NCI-H524 (cell line): Measurements from ENCODE around the gene PTMS.
"Not testable (repeated sequence)": the region's sequence is repeated elsewhere in the genome, so short reads cannot be mapped to it uniquely, and the experiment has no call there.

ENCODE experiments used
- DNase-seq, 2 experiments: peaks; one replicate each; lab custom pipeline; 2025; lab: John Stamatoyannopoulos, UW

Gene PTMS, protein sequence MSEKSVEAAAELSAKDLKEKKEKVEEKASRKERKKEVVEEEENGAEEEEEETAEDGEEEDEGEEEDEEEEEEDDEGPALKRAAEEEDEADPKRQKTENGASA

DNA sequence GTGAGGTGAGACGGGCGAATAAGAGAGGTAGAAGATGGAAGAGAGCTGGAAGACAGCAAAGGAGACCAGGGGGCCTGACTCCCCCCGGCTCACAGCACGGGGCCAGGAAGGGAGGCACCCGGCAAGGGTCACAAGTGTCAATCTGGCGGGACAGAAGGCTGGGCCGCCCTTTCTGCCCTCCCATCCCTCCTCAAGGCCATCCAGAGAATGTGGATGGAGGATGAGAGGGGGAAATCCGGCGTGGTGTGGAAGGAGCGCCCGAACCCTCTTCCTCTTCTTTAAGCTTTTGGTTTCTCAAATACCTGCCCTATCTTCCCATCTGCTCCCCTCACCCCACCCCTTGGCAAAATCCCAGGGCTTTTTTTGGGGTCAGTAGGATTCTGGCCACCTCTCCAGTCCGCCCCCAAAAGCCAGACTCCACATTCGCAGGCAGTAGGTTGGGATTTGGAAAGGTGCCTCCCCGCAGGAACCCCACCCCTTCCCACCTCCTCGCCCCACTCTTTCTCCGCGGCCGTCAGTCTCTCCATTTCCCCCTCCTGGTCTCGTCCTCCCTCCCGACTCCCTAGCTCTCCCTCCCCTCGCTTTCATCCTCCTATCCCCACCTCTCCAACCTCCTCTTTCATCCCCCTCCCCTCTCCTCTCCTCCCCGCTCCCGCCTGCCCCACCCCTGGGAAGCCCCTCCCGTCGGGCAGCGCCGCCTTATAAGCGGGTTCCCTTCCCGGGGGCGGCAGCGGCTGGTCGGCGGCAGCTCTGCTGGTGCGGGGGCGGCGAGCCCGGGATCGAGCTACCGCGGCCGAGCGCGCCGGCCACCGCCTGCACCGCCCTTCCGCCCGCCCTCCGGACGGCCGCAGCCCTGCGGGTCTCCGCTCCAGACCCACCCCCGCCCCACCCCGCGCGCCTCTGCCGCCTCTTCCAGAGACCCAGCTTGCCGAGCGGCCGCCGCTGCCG, at the start of gene PTMS:
PTMS (plus strand) TSS at position 730 of the 948 bp plus-strand sequence. CDS start 343 bp downstream, outside the sequence.
- peak; percentile 94 to 95 for DNase-seq

DNA sequence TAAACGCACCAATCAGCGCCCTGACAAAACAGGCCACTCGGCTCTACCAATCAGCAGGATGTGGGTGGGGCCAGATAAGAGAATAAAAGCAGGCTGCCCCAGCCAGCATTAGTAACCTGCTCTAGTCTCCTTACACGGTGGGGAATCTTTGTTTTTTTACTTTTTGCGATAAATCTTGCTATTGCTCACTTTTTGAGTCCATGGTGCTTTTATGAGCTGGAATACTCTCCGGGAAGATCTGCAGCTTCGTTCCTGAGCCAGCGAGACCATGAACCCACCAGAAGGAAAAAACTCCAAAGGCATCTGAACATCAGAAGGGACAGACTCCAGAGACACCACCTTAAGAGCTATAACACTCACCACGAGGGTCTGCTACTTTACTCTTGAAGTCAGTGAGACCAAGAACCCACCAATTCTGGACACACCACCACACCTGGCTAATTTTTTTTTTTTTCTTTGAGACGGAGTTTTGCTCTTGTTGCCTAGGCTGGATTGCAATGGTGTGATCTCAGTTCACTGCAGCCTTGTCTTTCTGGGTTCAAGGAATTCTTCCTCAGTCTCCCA, 49.2 kb upstream of the PTMS start:
- no peak for DNase-seq

DNA sequence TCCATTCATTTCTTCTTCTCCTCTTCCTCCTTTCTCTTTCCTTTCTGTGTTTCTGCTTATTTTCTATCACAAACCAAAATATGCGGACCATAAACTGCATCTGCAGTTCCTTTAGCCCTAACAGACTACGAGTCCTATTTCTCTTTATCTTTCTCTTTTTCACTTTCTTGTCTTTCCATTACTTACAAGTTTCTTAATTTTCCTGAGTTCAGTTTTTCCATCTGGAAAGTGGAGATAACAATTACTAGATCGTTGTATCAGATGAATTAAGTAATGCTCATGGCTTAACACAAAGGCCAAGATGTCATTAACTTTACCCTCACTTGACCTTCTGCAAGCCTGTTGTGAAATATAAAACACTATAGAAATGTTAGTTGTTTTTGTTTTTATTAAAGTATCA, 43.3 kb upstream of the PTMS start:
- DNase-seq = no peak

DNA sequence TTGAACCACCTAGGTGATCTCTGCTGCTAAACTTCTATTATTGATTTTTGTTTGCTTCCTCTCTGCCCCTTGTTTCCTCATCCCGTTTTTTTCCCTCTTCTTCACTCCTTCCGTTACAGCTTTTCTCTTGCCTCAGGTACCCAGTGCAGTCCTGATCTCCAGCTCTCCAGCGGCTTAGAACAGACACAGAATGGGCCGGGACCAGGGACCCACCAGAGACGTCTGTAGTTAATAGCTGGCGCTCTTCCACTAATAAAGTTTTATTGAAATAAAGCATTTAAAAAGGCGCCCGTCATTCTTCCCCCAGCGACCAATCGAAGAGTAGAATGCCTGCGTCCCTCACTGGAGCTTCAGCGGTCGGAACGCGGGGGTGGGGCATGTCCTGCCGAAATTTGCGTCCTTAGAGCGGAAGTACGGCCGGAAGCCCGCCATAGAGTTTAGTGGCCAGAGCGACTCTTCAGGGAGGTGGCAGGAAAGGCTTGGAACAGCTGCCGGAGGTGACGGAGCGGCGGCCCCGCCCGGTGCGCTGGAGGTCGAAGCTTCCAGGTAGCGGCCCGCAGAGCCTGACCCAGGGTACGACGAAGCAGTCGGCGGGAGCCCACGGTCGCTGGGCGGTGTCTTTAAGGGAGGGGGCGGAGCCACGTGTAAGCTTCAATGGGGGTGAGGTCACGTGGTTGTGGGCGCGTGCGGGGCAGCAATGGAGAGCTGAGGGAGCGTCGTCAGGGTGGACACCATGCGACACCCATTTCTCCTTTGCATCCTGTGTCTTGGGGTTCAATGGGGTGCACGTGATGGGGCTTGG, 42.4 kb upstream of the PTMS start, which contains the start of gene COPS7A:
COPS7A (plus strand) TSS at position 440 of the 802 bp plus-strand sequence. CDS start 611 bp downstream, outside the sequence.
- DNase-seq = peak; percentile 97 to 98

DNA sequence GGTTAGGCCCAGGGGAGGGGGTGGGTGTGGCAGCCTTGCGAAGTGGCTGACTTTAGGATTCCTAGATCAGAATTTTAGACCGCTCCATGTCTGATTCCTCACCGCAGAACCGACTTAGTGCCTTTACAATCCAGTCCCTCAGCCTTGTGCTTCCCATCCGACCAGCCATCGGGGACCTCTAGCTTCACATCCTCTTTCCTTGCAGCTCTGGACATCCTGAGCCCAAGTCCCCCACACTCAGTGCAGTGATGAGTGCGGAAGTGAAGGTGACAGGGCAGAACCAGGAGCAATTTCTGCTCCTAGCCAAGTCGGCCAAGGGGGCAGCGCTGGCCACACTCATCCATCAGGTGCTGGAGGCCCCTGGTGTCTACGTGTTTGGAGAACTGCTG, 41.8 kb upstream of the PTMS start:
- DNase-seq = peak in 1 of 2 experiments; percentile 44

DNA sequence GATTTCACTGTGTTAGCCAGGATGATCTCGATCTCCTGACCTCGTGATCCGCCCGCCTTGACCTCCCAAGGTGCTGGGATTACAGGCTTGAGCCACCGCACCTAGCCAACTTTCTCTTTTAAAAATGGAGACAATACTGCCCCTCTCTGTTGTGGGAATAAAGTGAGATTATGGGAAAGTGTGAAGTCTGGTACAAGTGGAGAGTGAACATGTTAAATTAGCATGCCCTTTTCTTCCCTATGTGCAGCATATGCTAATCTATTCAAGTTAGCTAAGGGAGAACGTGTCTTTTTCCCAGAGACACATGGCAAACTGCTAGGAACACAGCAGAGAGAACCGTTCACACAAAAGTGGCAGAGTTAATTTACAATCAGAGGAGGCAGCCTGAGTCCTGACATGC, 40.8 kb upstream of the PTMS start:
- no peak for DNase-seq

DNA sequence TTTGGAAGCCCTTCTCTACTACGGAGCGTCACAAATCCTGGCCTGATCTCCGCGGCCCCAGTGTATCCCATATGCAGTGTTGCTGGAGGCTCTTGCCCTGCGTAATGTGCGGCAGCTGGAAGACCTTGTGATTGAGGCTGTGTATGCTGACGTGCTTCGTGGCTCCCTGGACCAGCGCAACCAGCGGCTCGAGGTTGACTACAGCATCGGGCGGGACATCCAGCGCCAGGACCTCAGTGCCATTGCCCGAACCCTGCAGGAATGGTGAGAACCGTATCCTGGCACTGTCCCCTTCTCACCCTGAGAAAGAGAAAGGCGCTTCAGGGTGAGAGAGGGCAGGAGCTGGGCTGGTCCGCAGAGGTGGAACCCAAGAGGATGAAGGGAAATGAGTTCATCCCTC, 37.0 kb upstream of the PTMS start:
- no peak for DNase-seq

DNA sequence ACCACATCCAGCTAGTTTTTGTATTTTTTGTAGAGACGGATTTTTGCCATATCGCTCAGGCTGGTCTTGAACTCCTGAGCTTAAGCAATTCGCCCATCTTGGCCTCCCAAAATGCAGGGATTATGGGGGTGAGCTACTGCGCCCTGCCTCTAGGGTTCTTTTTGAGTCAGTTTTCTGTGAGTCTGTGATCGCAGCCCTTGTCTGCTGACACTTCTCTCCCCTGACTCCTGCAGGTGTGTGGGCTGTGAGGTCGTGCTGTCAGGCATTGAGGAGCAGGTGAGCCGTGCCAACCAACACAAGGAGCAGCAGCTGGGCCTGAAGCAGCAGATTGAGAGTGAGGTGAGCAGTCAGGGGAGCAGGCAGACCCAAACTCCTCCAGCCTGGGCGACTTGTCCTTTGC, 36.0 kb upstream of the PTMS start:
- DNase-seq = no peak

DNA sequence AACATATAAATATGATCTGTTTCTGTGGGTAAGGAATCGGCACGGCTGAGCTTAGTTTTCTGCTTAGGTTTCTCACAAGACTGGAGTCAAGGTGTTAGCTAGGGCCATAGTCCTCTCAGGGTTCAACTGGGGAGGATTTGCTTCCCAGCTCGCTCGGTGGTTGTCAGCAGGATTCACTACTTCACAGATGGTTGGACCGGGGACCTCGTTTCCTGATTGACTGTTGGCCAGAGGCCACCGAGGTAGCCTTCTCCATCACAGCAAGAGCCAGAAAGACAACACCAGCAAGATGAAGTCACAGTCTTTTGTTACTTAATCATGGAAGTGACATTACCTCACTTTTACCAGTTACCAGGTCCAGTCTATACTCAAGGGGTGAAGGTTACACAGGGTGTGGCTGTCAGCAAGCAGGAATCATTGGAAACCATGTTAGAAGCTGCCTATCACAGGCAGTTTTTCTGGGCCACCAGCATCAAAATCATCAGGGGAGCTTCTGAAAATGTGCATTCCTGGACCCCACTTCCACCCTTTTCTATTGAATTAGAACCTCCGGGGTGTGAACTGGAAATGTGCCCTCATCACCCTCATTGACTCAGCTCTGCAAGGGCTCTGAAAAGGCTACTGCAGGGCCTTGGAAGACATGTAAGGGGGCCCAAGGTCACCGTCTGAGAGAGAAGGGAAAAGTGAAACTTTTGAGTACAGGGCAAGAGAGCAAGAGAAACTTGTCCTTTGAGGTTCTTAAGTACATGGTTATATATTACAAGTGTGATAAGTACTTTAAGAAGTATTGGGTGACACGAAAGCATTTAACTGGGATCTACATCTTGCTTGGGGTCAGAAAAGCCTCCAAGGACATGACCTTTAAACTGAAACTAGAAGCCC, 31.4 kb upstream of the PTMS start:
- no peak for DNase-seq

DNA sequence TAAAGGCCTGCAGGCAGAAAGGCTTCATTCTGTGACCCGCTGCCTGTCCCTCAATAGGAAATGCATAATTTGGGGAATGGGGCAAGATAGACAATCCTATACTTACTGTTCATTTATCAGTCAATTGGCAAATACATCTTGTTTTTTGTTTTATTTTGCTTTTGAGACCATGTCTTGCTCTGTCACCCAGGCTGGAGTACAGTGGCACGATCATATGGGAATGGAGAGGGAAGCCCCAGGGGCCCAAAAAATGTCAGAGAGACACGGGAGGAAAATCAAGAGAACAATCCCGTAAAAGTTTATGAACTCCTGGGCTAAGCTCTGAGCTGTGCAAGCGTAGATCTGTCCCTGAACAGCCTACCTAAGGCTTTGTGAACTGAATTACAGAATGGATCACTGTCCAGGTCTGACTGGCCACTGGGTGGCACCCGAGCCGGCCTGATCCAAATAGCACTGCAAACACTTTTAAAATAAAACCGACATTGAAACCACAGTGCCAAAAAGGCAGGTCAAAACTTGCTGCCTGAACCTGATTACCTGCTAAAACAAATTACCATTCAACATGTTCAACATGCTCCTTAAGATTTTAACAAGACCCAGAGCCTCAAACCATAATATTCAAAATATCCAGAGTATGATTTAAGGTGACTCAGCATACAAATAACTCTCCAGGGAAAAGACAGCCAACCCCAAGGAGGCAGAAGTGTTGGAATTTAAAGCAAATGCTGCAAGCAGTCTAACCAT, 30.5 kb upstream of the PTMS start:
- peak in 1 of 2 experiments; percentile 55 for DNase-seq

DNA sequence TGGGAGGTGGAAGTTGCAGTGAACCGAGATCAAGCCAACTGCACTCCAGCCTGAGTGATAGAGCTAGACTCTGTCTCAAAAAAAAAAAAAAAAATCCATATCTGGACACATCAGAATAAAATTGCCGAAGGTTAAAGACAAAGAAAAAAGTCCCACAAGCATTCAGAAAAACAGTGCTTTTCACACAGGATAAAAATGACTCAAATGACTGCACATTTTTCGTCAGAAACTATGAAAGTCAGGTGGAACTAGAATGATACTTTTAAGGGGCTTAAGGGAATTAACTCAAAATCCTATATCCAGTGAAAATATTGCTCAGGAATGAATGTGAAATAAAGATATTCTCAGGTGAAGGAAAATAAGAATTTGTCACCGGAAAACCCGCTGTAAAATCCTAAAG, 29.4 kb upstream of the PTMS start:
- DNase-seq = no peak

DNA sequence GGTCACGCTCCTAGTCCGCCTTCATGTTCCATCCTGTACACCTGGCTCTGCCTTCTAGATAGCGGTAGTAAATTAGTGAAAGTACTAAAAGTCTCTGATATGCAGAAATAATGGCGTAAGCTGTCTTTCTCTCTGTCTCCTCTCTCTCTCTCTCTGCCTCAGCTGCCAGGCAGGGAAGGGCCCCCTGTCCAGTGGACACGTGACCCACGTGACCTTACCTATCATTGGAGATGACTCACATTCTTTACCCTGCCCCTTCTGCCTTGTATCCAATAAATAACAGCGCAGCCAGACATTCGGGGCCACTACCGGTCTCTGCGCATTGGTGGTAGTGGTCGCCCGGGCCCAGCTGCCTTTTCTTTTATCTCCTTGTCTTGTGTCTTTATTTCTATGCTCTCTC, 24.1 kb upstream of the PTMS start:
- DNase-seq = not testable (repeated sequence)

DNA sequence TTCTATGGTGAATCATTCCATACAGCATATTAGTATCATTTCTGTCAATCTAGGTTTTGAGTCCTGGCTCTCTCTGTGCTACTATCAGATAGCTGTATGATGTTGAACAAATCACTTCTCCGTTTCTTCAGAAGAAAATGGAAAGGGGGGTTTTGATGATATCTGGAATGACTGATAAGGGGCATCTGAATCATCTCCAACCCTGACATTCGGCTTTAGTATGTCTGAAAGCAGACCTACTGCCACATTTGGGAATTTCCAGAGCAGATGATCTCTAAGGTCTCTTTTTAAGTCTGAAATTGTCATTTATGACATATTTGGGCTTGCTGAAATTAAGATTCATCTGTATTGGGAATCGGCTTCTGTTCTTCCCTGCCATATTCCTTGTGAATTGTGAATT, 23.3 kb upstream of the PTMS start:
- no peak for DNase-seq

DNA sequence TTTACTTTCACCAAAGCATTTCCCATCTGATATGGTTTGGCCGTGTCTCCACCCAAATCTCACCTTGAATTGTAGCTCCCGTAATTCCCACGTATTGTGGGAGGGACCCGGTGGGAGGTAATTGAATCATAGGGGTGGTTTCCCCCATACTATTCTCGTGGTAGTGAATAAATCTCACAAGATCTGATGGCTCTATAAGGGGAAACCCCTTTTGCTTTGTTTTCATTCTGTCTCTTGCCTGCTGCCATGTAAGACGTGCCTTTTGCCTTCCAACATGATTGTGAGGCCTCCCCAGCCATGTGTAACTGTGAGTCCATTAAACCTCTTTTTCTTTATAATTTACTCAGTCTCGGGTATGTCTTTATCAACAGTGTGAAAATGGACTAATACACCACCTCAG, 22.9 kb upstream of the PTMS start:
- DNase-seq = not testable (repeated sequence)

DNA sequence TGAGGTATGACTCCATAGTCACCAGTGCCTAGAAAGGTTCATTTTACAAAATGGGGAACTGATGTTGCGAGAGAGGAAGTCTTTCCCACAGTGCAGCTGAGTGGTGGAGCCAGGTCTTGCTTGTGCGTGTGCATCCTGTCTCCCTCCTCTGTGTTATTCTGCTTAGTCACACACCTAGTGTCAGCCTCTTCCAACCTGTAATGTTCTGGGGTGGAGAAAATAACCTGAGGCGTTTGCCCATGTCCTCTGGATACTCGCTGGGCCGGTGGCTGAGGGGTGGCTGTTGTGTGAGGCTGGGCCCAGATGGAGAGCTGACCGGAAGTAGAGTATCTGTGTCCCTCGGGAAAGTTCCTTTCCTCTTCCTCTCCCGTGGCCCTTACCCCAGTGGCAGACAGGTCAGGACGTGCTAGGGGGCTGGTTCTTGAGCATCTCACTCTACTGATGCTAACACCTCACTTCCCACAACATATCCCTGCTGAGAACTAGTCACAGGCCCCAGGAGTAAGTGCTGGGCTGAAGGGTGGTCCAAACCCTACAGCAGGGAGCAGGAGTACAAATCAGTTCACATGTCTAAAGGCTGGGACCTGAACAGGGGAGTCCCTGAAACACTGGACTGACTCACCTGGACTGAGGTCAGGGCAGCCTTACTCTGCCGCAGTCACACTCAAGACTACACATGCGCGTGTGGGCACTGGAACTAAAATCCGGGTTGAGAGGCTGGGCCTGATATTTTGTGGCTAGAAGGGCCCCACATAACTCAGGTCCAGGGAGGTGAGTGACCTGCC, 20.2 kb upstream of the PTMS start:
- no peak for DNase-seq

DNA sequence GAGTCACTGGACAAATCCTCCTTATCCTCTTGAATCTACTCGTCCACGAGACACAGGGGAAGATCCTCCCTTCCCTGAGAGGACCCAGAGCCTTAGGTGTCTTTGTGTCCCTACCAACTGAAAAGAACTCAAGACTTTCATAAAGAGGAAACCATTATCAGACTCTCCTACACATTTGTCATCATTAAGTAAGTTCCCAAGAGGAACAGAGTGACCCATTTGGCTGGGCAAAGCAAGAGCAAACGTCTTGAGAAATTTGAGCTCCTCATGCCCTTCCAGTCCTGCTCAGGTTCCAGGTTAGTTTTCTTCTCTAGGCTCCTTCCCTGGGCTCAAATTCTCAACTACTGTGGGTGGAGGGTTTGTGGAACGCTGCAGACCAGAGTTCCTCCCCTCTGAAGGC, 18.9 kb upstream of the PTMS start:
- no peak for DNase-seq

DNA sequence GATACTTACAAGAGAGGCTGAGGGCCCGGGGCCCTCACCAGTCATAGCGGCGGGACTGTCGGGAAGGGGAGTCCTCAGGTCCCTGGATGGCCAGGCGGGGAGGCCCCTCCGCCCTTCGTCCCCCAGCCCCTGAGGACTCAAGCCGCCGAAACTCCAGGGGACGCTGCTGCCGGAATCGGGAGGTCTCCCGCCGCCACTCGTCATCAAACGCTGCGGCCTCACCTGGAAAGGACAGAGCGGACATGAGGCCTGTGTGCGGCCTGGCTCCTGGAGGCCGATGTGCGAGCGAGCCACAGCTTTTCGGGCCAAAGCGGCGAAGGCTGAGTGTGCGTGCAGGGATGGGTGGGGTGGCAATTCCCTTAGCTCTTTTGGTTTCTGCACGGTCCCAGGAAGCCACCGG, 17.4 kb upstream of the PTMS start:
- DNase-seq = no peak

DNA sequence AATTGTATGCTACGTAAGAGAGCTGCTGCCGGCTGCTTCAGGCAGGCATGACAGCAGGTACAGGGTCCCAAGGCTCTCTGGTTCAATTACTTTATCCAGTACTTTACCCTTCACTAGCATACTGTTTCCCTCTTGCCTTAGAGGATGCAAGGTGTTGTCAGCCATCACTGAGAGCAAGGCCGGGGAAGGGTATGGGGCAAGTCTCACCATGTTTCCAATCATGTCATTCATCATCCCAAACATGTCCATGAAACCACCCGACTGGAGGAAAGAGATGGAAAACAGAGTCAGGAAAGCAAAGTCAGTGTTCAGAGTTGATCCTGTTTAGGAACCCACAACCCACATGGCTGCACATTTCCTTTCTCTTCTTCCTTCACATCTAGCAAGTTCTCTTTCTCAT, 15.7 kb upstream of the PTMS start:
- DNase-seq = no peak

DNA sequence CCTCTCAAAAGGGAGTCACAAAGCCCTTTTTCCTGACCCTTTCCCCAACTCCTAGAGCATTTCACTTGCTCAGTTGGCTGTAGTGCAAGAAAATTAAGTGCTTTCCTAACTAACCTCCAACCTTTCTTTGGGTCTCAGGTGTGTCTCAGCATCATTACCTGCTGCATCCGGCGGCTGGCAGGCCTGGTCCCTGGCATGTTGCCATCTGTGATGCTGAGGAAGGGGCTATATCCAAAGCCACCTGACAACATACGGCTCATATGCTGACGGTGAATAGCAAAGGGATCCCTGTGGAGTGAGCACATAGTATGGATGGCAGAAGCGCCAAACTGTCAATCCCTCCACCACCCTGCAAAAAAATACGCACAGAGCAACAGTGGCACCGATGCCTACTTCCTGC, 14.4 kb upstream of the PTMS start:
- no peak for DNase-seq
